ENCODE data around the gene PATL2.
"Not testable (repeated sequence)": the region's sequence is repeated elsewhere in the genome, so short reads cannot be mapped to it uniquely, and the experiment has no call there.

PATL2 gene

GRCh38 chr15:44636976-44637375 is 74.1 kb downstream of the PATL2 start:
- no peak for DNase-seq

GRCh38 chr15:44633603-44634002 is 77.5 kb downstream of the PATL2 start:
- DNase-seq, result no peak

- DNase-seq, result not testable (repeated sequence)
Measured at GRCh38 chr15:44625286-44625685, 85.8 kb downstream of the PATL2 start.

GRCh38 chr15:44623178-44623577 is 87.9 kb downstream of the PATL2 start:
- DNase-seq, result no peak

GRCh38 chr15:44620081-44620480 is 91.0 kb downstream of the PATL2 start:
- no peak for DNase-seq

- DNase-seq, result no peak
Measured at GRCh38 chr15:44616974-44617373, 94.1 kb downstream of the PATL2 start.
